HTR-8/SVneo (cell line): ENCODE results near the gene NRIP3.
"Not testable (repeated sequence)": the region's sequence is repeated elsewhere in the genome, so short reads cannot be mapped to it uniquely, and the experiment has no call there.

Experiments used
- DNase-seq: peaks from one replicate; pipeline ENCODE4 v3.0.0; 2011; ENCODE audit warnings: low spot score, mixed read lengths; ENCODE audit not compliant: insufficient read length
- FAIRE-seq: peaks from 2 replicates; lab custom pipeline; 2011; peaks lifted over from hg19 to GRCh38; lab: Jason Lieb, UNC

NRIP3 gene

GRCh38 chr11:8980485-8980884 is 23.3 kb downstream of the NRIP3 start:
- FAIRE-seq (no peak), DNase-seq (no peak)

DNA sequence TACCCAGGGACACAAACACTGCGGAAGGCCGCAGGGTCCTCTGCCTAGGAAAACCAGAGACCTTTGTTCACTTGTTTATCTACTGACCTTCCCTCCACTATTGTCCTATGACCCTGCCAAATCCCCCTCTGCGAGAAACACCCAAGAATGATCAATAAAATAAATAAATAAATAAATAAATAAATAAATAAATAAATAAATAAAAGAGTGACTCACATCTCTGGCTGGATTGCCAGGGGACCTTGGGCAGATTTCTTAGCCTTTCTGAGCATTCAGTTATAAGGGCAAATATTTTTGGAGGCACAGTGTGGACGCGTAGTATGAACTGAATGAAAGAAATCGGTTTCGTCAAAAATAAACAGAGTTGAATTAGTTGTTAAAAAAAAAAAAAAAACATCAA is 24.4 kb downstream of the NRIP3 start:
- not testable (repeated sequence) for DNase-seq, FAIRE-seq

DNA sequence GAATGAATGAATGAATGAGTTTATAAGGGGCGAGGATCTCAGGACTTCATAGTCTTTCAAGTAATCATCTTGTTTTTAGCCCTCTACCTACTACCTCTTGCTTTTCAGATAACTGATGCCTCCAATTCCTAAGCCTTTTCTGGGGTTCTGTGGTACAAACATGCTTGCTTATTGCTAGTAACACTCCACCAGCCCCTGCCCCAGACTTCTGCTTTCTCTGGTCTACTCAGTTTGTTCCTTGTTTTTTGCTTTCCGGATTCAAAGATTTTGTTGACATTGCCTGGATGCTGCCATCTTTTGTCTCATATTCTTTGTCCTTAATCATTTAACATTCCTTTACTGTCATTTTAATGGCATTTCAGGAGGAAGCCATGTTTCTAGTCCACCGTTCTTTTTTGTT is 30.7 kb downstream of the NRIP3 start:
- no peak for FAIRE-seq
- no peak for DNase-seq

- DNase-seq (no peak), FAIRE-seq (no peak)
Measured at GRCh38 chr11:8971924-8972316, 31.9 kb downstream of the NRIP3 start.

DNA sequence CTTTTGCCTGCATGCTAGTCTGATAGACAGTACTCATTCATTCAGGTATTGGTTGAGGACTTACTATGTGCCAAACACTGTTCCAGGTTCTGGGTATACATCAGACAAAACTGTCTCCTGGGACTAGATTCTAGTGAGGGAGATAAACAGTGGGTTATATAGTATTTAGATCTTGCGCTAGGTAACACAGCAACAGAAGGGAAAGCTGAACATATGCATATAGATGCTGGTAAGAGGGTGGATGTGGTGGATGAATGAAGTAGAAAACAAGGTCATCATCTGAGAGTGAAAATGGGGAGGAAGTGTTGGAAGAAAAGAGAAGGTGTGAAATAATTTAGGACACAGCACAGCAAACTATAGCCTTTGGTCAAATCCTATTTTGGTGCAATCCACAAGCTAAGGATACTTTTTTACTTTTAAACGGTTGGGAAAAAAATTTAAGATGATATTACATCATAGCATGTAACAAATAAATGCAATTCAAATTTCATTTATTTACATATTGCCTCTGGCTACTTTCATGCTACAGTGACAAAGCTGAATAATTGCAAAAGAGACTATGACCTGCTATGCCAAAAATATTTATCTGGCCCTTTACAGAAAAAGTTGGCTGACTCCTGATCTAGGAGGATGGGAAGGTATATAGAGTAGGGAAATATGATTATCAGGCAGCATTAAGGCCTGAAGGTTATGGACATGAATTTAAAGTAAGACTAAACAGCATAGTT is 32.4 kb downstream of the NRIP3 start:
- FAIRE-seq (no peak), DNase-seq (no peak)

- FAIRE-seq (no peak), DNase-seq (no peak)
Measured at GRCh38 chr11:8967184-8967583, 36.6 kb downstream of the NRIP3 start.

DNA sequence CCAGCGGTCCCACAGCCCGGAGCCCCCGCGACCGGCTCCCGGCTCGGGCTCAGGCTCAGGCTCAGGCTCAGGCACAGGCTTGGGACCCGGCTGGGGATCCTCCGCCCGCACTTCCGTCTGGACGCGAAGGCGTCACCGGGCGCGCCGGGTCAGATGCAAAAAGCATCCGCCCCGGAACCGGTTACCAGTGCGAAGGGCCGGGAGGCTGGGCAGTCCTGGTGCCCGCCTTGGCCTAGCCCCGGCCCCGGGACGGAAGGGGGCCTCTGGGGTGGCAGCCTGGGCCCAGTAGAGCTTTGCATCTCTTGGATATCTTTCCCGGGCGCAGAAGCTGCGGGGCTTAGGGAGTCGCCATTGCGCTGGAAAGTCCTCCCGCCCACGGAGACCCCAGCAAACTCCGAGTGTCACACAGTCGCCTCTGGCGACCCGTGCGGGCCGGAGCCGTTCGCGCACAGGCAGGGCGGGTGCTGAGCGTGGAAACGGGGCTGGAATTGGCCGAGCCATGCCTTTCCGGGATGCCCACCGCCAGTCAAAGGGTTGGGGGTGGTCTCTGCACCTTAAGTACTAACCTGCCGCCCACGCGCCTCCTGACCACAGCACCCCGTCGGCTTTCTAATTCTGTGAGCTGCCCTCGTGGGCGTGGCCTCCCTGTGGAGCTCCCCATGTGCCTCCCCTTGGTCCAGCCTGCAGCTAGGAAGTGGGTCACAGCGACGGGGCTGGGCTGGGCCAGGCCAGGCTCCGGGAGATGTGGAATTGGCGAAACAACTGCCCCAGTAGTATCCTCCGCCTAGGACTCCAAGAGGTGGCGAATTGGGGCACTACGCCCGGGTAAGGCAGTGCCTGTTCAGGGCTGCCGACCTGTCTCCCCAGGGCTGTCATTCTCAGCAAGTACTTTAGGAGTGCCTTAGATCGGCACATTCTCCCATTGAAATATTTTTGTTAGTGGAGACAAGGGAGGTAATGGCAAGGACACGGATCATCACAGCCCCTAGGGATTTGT is 39.2 kb downstream of the NRIP3 start, which contains the start of gene TMEM9B:
TMEM9B (minus strand) TSS at position 119 of the 997 bp plus-strand sequence. CDS start 129 bp downstream, outside the sequence.
- DNase-seq (peak; percentile 91), FAIRE-seq (peak; percentile 84)

DNA sequence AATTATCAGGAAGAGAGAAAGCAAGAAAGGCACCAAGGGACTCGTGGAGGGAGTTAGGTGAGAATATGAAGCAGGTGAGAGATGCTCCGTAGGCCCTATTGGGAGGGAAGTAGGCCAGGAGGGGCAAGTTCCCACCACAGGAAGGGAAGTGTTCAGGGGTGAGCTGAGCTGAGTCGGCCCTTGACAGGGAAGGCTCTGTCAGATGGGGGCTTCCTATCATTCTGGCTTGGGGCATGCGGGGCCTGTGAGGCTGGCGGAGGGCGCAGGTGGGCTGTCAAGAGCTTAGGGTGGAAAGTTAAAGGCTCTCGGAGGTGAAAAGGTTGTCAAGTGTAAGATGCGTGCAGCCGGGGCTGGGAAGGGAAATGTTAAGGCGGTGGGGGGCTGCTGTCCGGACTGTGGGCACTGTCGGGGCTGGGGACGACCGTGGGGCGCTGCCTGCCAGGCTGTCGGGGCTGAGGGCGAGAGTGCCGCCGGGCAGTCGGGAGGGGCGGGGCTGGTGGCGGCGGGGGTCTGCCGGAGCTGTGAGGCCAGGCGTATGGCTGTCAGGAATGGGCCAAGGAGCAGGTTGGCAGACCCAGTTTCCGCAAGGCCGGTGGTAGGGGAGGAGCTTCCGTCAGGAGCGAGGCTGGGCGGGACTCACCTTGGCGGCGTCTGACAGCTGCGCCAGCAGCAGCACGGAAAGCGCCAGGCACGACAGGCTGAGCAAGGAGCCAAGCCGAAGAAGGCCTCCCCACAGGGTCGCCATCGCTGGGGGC is 40.1 kb downstream of the NRIP3 start:
- peak; percentile 44 for FAIRE-seq

DNA sequence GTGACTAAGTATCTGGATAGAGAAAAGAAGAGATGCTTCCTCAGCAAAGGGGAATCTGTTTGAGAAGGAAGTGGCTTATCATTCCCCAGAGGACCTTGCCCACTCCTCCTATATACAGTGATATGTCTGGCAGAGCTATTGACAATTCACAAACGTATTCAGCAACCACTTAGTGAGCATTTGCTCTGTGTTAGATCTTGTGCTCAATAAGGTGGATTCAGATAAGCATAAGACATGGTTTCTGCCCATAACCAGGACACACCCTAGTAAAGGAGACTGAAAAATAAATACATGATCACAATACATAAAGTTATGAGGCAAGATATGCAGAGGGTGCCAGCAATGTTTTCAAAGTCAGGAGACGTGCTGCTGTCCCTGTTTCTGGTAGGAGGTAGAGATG is 41.0 kb downstream of the NRIP3 start:
- FAIRE-seq (no peak), DNase-seq (no peak)

More for the DNA sequence above, 40.1 kb downstream of the NRIP3 start:
- peak; percentile 81 for DNase-seq

GRCh38 chr11:8961401-8961800 is 42.4 kb downstream of the NRIP3 start:
- no peak for DNase-seq
- FAIRE-seq, result no peak

- DNase-seq (peak; percentile 81), FAIRE-seq (no peak)
Measured at GRCh38 chr11:8959546-8960166, 44.1 kb downstream of the NRIP3 start.

DNA sequence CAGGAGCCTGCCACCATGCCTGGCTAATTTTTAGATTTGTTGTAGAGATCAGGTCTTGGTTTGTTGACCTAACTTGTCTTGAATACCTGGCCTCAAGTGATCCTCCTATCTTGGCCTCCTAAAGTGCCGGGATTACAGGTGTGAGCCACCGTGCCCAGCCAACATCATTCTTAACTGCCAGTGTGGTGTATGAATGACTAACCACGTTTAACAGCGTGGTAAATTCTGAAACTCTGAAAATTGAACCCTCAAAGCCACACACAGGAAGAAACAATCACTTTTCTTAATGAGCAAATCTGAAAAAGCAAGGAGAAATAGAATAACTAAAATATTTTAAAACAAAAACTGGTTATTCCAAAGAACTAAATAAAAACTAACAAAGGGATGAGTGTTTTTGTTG is 46.9 kb downstream of the NRIP3 start:
- no peak for FAIRE-seq
- no peak for DNase-seq

- DNase-seq, result no peak
- no peak for FAIRE-seq
Measured at GRCh38 chr11:8948886-8949285, 54.9 kb downstream of the NRIP3 start.

GRCh38 chr11:8947230-8947943 is 56.4 kb downstream of the NRIP3 start:
- DNase-seq, result no peak
- no peak for FAIRE-seq

GRCh38 chr11:8942518-8943066 is 61.2 kb downstream of the NRIP3 start, which contains the start of gene ASCL3:
Gene ASCL3, minus strand, starts transcription at chr11:8943016. Its CDS starts 4,855 bp downstream, at chr11:8938161.
- no peak for FAIRE-seq
- DNase-seq, result no peak

DNA sequence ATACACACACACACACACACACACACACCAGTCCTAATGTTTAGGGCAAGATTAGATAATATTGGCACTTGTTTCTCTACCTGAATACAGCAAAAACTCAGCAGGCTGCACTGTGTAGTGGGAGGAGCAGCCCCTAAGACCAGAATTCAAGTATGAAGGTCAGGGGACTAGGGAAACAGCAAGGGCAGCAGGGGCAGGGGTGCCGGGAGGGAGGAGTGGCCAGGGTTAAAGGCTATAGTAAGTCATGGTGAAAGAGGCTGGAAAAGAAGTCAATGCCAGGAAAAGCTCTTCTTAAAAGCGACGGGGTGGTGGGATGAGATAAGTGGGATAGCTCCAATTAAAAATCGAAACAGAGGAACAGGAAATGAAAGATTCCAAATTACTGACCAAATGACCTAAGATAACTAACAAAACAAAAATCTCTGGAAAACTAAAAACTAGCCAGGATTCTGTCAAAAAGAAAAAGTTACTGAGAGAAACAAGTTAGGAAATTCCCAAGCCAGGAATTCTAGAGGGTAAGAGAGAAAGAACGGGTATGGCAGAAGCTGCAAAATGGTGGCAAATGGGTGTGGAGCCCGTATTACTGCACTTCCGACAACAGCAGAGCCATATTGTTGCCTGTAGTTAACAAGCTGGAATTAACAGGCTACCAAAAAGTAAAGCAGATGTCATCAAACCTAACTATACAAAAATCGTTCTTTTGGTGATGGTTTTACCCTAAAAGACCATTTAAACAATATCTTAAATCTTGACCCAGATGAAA is 62.3 kb downstream of the NRIP3 start:
- no peak for DNase-seq
- no peak for FAIRE-seq

- no peak for FAIRE-seq
- DNase-seq, result no peak
Measured at GRCh38 chr11:8937659-8938058, 66.1 kb downstream of the NRIP3 start.

GRCh38 chr11:8937159-8937558 is 66.6 kb downstream of the NRIP3 start:
- FAIRE-seq (no peak), DNase-seq (no peak)
